BJ (cell line): ENCODE data around the gene C19orf81. TPM values are rescaled to one million over a fixed set of nuclear protein-coding genes. Genes with fewer than 3 reads are reported as not detected.

Source experiments
- CTCF ChIA-PET: fragments of 350-600 bp; formaldehyde crosslinking; extraction: SDS; loops from one replicate; lab custom pipeline; 2021; ENCODE audit warnings: antibody characterized with exemption, inconsistent platforms; lab: Yijun Ruan, JAX
- POLR2A ChIA-PET: fragments of 300-600 bp; sonication (Branson Sonifier 250); formaldehyde crosslinking; extraction: SDS; loops from one replicate; lab custom pipeline; 2021; ENCODE audit warnings: antibody characterized with exemption; lab: Charles Lee
- DNase-seq: peaks from one replicate; pipeline ENCODE4 v3.0.0-alpha.2; 2011; ENCODE audit warnings: low read depth
- H3K27me3 ChIP-seq: 2 replicates; pipeline ENCODE4 v1.6.0; 2011; ENCODE audit warnings: low read length; ENCODE audit not compliant: control insufficient read depth, insufficient read depth
- H3K36me3 ChIP-seq: 2 replicates; pipeline ENCODE4 v1.5.1; 2011; ENCODE audit warnings: low read length; ENCODE audit not compliant: control insufficient read depth, insufficient read depth
- H3K4me3 ChIP-seq: 2 replicates; pipeline ENCODE4 v1.5.1; 2011; ENCODE audit warnings: low read depth, mild to moderate bottlenecking, control low read depth, low read length
- CTCF ChIP-seq: IDR thresholded peaks from 2 replicates; pipeline ENCODE4 v1.5.1; 2011; ENCODE audit warnings: low read depth, mild to moderate bottlenecking, control low read depth, inconsistent platforms, low read length, moderate library complexity; ENCODE audit not compliant: insufficient read depth
- polyA plus RNA-seq: library from polyadenylated mRNA; depleted of rRNA; stranded (reverse); fragments of >200 nt; gene quantifications from 2 replicates; pipeline ENCODE4 v1.2.3, GENCODE V29; 2011

C19orf81 gene
- polyA plus RNA-seq, 1 experiment = 0.47 TPM

GRCh38 chr19:50636317-50637085 is 12.7 kb upstream of the C19orf81 start:
- H3K36me3 ChIP-seq = no peaks in the 10 kb centered on the region
- TF ChIP-seq CTCF = no peak
- POLR2A ChIA-PET = no interaction called here
- no peak for DNase-seq
- CTCF ChIA-PET = no interaction called here
- peaks cover 13% of the 10 kb centered on the region for H3K27me3 ChIP-seq
- H3K4me3 ChIP-seq = no peak overlapping the region

GRCh38 chr19:50638600-50638999 is 10.6 kb upstream of the C19orf81 start:
- Histone ChIP-seq H3K27me3 (peaks cover 13% of the 10 kb centered on the region), H3K4me3 (no peak overlapping the region), H3K36me3 (no peaks in the 10 kb centered on the region)
- no peak for DNase-seq
- CTCF ChIA-PET = interaction anchor here (0.7 kb wide), 1 partner anchor 11 kb away, joined by 3 read pairs; the partner anchor contains the start of gene C19orf81
- TF ChIP-seq CTCF = no peak
- POLR2A ChIA-PET = no interaction called here

- Histone ChIP-seq H3K36me3 (no peaks in the 10 kb centered on the region), H3K4me3 (peak within 1 kb of the TSS; percentile 51), H3K27me3 (peaks cover 13% of the 10 kb centered on the region)
- no peak for TF ChIP-seq CTCF
- no peak for DNase-seq
- POLR2A ChIA-PET = no interaction called here
- CTCF ChIA-PET = interaction anchor here (0.7 kb wide), 1 partner anchor 10 kb away, joined by 3 read pairs; the partner anchor contains the start of gene C19orf81
These were observed 9.8 kb upstream of the C19orf81 start, which contains the start of gene SYT3 for GRCh38 chr19:50639121-50640112. Gene SYT3, minus strand, starts transcription at chr19:50639881. Its CDS starts 2,470 bp downstream, at chr19:50637411.

- POLR2A ChIA-PET = no interaction called here
These were observed 8.9 kb upstream of the C19orf81 start for GRCh38 chr19:50640368-50640767.

More at GRCh38 chr19:50640368-50640767, 8.9 kb upstream of the C19orf81 start:
- Histone ChIP-seq H3K4me3 (no peak overlapping the region), H3K27me3 (peaks cover 13% of the 10 kb centered on the region), H3K36me3 (no peaks in the 10 kb centered on the region)
- TF ChIP-seq CTCF = no peak
- CTCF ChIA-PET = no interaction called here
- DNase-seq = no peak
